Measurements from ENCODE around the gene TMEM176A.

- TF ChIP-seq, protein P1, sequence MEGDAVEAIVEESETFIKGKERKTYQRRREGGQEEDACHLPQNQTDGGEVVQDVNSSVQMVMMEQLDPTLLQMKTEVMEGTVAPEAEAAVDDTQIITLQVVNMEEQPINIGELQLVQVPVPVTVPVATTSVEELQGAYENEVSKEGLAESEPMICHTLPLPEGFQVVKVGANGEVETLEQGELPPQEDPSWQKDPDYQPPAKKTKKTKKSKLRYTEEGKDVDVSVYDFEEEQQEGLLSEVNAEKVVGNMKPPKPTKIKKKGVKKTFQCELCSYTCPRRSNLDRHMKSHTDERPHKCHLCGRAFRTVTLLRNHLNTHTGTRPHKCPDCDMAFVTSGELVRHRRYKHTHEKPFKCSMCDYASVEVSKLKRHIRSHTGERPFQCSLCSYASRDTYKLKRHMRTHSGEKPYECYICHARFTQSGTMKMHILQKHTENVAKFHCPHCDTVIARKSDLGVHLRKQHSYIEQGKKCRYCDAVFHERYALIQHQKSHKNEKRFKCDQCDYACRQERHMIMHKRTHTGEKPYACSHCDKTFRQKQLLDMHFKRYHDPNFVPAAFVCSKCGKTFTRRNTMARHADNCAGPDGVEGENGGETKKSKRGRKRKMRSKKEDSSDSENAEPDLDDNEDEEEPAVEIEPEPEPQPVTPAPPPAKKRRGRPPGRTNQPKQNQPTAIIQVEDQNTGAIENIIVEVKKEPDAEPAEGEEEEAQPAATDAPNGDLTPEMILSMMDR (IDR thresholded peaks at IDR 0.05): no peak
- TF ChIP-seq POLR2A (IDR thresholded peaks at IDR 0.05) (no peak), EP300 (IDR thresholded peaks at IDR 0.05) (no peak)
Measured at GRCh38 chr7:150753826-150754603, 46.6 kb upstream of the TMEM176A start.
